HG02763 (cell line): ENCODE results near the gene TBR1.

Source experiments
- ATAC-seq: cut with Tn5 transposase; IDR thresholded peaks from one replicate; pipeline ENCODE4 v1.9.1; 2021; ENCODE audit warnings: mild to moderate bottlenecking, moderate library complexity; ENCODE audit not compliant: unreplicated experiment

The TBR1 gene

DNA sequence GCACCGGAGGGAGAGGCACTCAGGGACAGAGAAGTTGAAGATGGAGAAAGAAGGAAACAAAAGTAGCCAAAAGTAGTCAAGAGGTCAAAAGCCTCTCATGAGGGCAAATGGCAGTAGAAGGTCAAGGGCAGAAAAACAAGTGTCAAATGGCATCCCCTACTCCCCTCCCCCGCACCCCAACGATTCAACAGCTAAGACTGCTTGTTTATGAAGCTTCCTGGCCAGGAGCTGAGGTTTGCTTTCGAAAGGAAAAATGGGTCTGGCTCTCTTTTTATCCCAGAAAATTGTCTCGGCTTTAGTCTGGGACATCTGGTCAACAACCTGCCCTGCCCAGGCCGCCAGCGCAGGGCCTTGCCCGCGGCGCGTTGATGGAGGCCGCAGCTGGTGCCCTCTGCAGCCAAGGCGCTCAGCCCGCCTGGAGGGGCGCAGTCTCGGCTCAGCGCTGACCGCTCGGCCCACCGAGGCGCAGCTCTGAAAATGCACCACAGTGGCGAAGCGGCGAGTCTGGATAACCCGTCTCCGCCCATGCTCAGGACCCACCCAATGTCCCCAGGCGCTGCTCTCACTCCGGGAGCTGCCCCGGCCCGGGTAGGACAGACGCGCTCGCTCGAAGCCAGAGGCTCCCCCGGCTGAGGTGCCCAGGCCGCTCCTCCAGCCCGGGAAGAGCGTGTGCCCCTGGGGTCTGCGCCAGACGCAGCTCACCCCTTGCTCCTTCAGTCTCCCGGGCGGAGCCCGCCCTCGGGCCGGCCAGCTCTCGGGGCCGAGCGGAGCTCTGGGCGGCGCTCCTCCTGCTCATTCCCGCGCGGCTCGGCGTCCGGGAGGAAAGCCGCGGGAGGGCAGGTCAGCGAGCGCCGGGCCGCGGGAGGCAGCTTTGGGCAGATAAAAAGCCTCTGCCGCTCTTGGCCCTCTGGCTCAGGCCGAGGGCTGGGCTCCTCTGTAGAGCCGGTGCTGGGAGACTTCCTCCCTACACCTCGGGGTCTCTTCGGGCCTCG, 1.8 kb upstream of the TBR1 start:
- ATAC-seq, result no peak

DNA sequence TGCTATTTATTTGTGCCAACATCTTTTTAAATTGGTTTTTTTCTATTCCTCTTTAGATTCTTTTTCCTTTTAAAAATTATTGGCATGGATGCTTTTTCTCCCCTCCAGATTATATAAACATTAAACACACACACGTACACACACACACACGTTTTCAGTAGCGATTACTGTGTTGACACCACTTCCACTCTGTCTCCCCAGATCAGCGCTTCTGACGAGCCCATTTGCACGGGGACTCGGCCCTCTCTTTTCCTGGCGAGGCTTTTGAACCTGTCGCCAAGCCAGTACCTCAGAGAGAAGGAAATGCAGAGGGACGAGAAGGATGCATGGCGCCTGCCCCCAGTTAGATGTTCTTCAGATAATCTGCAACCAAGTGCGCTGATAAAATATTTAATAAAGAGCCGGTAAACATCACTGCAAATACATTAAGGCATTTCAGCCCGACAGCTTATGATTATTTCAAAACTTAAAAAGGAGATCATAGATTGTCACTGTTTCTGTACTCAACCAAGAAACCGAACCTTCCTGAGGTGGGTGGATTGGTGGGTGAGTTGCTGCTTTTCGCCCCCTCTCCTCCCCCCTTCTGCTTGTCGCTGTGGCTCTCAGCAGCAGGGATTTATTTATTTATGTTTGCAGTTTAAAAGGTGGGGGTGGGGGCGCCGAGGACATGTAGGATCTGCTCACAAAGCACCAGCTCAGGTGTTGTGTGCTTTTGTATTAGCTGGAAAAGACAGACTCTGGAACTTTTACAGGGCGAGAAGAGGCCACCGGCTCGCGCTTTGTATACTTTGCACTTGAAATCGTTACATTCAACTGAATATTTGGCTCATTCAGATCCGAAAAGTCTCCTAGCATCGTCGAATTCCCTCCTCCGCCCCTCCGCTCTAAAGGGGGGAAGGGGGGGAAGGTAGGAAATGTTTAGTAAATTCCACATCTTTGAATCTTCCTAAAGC, 787 bp upstream of the TBR1 start:
- no peak for ATAC-seq

DNA sequence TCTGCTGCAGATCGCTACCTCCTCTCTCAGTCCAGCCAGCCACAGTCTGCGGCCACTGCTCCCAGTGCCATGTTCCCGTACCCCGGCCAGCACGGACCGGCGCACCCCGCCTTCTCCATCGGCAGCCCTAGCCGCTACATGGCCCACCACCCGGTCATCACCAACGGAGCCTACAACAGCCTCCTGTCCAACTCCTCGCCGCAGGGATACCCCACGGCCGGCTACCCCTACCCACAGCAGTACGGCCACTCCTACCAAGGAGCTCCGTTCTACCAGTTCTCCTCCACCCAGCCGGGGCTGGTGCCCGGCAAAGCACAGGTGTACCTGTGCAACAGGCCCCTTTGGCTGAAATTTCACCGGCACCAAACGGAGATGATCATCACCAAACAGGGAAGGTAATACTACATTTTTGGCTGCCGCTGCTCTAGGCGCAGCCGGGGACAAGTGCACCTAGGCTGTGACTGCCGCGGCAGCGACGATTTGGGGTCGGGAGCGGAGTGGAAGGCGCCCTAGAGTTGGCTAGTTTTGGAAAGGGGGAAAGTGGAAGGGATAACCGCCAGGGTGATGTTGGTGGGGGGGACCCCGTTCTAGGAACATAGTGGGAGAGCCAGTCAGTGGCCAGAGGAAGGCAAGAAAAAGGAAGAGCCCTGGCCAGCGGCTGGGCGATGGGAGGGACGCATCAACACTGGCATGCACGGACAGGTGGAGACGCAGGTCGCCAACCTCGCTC, 776 bp downstream of the TBR1 start:
- ATAC-seq, result no peak

DNA sequence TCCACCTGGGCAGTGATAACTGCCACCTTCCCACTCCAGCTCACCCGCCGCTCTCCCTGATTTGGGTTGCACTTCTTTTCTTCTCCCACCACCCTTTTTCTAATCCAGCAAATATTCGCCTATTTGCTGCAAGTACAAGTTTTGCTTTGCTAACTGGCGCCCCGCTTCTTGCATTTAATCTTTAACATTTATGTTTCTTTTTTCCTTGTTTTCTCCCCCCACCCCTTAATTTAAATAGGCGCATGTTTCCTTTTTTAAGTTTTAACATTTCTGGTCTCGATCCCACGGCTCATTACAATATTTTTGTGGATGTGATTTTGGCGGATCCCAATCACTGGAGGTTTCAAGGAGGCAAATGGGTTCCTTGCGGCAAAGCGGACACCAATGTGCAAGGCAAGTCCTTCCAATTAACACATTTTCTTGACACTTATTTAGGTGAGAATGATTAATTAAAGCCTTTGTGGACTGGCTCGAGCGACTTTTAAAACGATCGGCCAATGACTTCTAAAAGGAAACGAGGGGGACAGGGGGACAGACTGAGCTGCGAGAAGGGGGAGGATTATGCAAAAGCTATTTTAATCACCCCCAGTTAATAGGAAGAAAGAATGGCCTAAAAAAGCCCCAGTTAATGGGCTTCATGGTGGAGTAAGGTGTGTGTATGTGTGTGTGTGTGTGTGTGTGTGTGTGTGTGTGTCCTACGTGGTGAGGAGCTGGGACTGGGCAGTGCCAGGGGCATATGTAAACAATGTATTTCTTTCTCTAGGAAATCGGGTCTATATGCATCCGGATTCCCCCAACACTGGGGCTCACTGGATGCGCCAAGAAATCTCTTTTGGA, 1.6 kb downstream of the TBR1 start:
- no peak for ATAC-seq

DNA sequence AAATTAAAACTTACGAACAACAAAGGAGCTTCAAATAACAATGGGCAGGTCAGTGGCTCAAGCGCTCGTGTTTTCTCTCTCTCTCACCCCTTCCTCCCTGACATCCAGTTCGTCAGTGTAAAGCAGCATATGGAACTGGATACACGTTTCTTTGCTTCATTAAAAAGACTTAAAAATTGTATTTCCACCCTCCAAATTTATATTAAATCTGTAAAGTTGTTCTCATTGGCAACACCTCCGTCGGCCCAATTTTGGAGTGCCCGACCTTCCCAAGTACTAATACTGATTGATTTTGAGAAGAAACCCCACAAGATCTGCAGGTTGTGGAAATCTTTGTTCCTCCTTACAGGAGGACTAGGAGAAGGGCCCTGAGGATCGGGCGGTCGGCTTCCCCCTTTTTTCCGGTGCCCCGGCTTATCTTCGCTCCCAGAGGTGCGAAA, 2.2 kb downstream of the TBR1 start:
- no peak for ATAC-seq

DNA sequence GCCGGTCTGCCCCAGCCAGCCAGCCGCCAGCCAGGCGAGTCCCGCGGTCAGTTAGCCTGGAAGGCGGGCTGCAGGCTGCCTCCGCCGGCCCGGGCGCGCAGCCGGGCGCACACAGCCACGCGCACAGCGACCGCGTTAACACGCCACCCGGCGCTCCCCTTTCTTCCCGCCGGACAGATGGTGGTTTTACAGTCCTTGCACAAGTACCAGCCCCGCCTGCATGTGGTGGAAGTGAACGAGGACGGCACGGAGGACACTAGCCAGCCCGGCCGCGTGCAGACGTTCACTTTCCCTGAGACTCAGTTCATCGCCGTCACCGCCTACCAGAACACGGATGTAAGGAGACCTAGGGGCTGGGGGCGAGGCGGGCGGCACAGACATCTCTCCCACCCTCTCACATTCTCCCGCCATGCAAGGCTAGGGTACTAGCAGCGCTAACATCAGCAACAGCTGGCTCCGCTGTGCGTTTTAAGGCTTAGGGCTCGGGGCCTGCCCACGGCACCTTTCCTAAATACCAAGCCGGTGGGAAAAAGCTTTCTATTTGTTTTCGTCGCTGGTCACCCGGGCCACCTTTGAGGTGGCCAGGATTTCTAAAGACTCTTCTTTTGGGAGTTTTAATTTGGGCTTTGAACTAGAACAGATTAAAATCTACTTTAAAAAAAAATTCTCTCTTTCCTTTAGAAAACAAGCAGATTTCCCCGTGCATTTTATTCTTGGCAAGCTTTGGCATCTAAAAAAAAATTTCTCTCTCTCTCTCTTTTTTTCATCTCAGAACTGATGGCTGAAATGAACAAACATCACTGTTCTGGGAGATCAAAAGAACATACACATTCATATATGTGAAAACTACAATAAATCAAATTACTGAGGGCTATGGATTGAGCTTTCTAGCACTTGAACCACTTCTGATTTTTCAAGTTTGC, 2.9 kb downstream of the TBR1 start:
- no peak for ATAC-seq

DNA sequence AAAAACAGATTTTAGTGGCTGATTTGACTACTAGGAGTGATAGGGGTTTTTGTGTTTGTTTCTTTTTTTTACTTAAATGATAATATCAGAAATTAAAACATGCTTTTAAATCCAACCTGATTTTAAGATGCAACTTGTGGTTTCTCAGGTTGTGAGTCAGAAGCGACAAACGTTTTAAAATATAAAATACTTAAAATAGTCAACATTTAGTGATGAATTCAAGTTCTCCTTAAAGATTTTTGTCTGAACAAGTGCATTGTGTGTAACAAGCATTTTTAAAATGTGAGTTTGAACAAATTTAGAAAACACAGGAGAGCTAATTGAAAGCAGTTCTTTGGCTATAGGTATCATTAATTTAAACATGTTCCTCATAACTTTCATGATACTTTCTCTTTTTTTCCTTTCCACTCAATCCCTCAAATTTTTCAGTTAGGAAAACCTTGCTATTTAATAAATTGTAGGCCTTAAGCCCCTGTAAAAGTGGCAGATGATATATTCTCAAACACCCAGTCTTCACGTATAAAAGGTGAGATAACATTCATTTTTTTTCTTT, 3.6 kb downstream of the TBR1 start:
- ATAC-seq, result no peak

DNA sequence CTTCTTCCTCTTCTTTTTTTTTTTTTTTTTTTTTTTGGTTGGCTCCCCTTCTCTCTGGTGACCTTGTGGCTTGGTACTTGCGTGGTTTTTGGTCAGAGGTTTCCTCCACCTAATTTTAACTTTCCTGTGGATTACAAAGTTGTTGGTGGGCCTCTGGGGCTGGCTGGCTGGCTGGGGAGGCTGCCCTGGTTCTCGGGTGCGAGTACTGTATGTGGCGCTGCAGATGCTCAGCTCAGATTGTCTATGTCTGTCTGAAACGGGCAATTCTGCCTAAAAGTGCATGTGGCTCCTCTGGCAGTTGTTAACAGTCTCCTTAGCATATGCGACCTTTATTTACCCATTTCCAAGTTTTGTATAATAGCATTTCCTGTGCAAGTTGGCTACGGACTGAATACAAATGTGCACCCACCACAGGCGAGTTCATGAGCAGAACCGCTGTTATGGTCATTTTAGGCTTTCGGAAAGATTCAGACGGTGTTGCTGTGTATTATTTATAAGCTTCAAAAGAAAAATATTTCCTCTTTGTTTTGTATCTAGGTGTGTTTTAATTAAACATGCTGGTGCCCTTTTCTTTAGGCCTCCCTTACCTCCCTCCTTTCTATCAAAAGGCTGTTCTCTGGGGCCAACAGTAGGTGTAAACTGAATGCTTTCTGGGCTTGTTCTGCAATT, 4.4 kb downstream of the TBR1 start:
- no peak for ATAC-seq

DNA sequence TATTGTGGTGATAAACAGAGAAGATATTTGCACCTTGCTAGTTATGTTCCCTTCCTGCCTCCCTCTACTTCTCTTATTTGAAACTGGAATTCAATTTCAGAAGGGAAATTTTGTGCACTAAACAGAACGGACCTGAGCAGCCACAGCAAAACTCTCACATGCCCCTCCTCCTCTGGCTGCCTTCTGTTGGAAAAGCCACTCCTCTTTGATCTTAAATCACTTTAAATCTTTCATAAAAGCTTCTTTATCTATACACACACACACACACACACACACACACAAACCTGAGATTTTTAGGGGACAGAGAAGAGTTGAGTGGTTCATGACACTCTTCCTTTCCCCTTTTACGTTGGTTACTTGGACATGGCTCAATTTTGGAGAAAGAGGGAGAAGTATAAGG, 5.6 kb downstream of the TBR1 start:
- ATAC-seq, result no peak

DNA sequence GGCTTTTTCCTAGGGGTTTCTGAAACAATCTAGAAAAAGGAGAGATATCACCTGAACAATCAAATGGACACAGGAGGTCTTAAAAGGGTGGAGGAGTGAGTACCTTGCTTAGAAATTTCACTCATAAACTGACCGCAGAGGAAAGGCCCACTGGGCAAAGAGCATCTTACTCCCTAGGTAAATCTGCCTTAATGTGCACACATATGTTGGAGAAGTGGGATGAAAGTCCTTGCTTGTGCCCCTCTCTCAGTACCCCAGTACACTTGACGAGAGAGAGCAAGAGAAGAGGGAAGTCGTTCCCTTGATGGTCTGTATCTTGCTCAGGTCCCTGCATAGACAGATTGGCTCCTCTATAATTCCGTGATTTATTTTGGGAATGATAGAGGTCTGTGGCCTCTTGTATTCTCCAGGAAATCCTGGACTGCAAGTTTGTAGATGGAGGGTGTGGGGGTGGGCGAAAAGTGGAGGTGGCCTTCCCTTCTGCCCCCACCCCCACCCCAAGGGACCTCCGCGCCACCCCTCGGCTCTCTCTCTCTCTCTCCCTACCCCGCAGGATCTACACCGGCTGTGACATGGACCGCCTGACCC, 6.8 kb downstream of the TBR1 start:
- no peak for ATAC-seq

DNA sequence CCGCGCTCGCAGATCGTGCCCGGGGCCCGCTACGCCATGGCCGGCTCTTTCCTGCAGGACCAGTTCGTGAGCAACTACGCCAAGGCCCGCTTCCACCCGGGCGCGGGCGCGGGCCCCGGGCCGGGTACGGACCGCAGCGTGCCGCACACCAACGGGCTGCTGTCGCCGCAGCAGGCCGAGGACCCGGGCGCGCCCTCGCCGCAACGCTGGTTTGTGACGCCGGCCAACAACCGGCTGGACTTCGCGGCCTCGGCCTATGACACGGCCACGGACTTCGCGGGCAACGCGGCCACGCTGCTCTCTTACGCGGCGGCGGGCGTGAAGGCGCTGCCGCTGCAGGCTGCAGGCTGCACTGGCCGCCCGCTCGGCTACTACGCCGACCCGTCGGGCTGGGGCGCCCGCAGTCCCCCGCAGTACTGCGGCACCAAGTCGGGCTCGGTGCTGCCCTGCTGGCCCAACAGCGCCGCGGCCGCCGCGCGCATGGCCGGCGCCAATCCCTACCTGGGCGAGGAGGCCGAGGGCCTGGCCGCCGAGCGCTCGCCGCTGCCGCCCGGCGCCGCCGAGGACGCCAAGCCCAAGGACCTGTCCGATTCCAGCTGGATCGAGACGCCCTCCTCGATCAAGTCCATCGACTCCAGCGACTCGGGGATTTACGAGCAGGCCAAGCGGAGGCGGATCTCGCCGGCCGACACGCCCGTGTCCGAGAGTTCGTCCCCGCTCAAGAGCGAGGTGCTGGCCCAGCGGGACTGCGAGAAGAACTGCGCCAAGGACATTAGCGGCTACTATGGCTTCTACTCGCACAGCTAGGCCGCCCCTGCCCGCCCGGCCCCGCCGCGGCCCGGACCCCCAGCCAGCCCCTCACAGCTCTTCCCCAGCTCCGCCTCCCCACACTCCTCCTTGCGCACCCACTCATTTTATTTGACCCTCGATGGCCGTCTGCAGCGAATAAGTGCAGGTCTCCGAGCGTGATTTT, 7.6 kb downstream of the TBR1 start:
- ATAC-seq, result no peak

DNA sequence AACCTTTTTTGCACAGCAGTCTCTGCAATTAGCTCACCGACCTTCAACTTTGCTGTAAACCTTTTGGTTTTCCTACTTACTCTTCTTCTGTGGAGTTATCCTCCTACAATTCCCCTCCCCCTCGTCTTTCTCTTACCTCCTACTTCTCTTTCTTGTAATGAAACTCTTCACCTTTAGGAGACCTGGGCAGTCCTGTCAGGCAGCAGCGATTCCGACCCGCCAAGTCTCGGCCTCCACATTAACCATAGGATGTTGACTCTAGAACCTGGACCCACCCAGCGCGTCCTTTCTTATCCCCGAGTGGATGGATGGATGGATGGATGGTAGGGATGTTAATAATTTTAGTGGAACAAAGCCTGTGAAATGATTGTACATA, 8.3 kb downstream of the TBR1 start:
- no peak for ATAC-seq

DNA sequence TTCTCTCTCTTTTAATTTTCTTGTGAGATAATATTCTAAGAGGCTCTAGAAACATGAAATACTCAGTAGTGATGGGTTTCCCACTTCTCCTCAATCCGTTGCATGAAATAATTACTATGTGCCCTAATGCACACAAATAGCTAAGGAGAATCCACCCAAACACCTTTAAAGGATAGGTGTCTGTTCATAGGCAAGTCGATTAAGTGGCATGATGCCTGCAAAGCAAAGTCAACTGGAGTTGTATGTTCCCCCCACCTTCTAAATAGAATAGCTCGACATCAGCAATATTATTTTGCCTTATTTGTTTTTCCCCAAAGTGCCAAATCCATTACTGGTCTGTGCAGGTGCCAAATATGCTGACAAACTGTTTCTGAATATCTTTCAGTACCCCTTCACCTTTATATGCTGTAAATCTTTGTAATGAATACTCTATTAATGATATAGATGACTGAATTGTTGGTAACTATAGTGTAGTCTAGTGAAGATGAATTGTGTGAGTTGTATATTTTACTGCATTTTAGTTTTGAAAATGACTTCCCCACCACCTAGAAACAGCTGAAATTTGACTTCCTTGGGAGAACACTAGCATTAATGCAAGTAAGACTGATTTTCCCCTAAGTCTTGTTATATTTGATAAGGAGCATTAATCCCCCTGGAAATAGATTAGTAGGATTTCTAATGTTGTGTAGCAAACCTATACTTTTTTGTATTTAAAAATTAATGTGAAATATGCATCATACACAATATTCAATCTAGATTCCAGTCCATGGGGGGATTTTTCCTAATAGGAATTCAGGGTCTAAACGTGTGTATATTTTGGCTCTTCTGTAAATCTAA, 9.0 kb downstream of the TBR1 start:
- no peak for ATAC-seq

DNA sequence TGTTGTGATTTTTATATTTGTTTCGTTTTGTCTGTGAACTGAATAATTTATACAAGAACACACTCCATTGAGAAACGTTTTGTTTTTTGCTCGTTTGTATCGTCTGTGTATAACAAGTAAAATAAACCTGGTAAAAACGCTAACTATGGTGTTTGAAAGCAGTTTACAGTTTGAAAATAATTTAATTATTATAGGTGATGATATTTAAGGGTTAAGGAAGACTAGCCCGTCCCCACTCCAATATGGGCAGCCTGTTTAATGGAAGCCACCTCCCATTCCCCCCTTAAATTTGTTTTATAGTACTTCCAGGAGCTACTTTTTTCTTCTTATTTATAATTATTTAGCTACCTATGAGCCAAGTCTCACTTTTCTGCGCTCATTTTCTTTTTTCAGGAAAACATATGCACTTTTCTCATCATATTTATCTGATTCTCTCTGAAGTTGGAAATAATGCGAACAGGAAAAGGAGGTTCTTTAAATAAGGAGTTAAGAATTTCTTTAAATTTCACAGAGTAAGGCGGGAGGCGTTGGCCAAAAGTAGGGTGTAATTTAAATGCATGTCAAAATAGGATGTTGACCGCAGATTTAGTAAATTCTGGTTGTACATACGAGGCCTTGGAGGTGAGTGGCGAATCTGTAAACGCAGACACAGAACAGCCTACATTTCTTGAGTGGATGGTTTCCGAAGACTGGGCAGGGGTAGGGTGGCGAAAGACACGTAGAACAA, 9.8 kb downstream of the TBR1 start:
- ATAC-seq, result no peak

DNA sequence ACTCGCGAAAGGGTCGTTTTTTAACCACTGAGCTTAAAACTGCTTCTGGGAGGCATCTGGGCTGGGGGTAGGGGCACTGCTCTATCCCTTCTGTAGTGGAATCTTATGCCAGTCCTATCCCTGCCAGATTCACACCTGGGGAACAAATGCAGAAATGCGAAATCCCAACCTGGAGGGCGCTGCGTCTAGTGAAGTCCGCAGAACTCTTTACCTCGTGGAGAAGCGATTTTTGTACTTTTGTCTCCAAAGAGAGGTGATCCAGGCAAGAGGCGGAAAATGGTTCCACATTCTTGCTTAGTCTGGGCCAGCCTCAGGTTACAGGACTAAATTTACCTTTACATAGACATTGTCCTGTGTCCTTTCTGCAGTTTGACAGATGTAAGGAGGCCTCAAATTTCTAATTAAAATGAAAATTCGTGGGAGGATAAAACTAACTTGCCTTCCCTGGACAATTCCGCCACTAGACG, 10.4 kb downstream of the TBR1 start:
- no peak for ATAC-seq
